Kidney epithelial cell (primary cell): ENCODE results near the gene ELAVL1. TPM values are rescaled to one million over a fixed set of nuclear protein-coding genes. Genes with fewer than 3 reads are reported as not detected.
"Not testable (repeated sequence)": the region's sequence is repeated elsewhere in the genome, so short reads cannot be mapped to it uniquely, and the experiment has no call there.

Experiments used
- DNase-seq: peaks from one replicate; pipeline ENCODE4 v3.0.0-alpha.2; 2010; ENCODE audit warnings: low read depth
- H3K27me3 ChIP-seq: 2 replicates; pipeline ENCODE4 v1.6.0; 2011; ENCODE audit warnings: low read length; ENCODE audit not compliant: control insufficient read depth, insufficient read depth
- H3K36me3 ChIP-seq: 2 replicates; pipeline ENCODE4 v1.5.1; 2011; ENCODE audit warnings: low read length; ENCODE audit not compliant: control insufficient read depth, insufficient read depth
- H3K4me3 ChIP-seq: 2 replicates; pipeline ENCODE4 v1.5.1; 2011; ENCODE audit warnings: low read depth, mild to moderate bottlenecking, control low read depth, low read length
- CTCF ChIP-seq: IDR thresholded peaks from 2 replicates; pipeline ENCODE4 v1.5.1; 2011; ENCODE audit warnings: mild to moderate bottlenecking, moderate library complexity, low read length, control low read depth, inconsistent platforms; ENCODE audit not compliant: insufficient read depth, poor library complexity, severe bottlenecking
- total RNA-seq: library from RNA; depleted of rRNA; stranded (reverse); fragments of >200 nt; gene quantifications from 2 replicates; pipeline ENCODE4 v1.2.3, GENCODE V29; 2015

ELAVL1 gene
- total RNA-seq, 1 donor from 2014 or later, result 65.9 TPM

- Histone ChIP-seq H3K36me3 (no peaks in the 10 kb centered on the region), H3K27me3 (peaks cover 2% of the 10 kb centered on the region), H3K4me3 (no peak overlapping the region)
- no peak for TF ChIP-seq CTCF
- no peak for DNase-seq
Observed at GRCh38 chr19:8036434-8037099, 31.1 kb upstream of the ELAVL1 start.

GRCh38 chr19:8034178-8034525, 28.7 kb upstream of the ELAVL1 start:
- no peak for TF ChIP-seq CTCF

GRCh38 chr19:8033287-8034177, 28.1 kb upstream of the ELAVL1 start:
- H3K27me3 ChIP-seq, H3K36me3 ChIP-seq, DNase-seq, H3K4me3 ChIP-seq: not testable (repeated sequence)

More at GRCh38 chr19:8034178-8034525, 28.7 kb upstream of the ELAVL1 start:
- no peaks in the 10 kb centered on the region for H3K36me3 ChIP-seq
- DNase-seq, result no peak
- peaks cover 2% of the 10 kb centered on the region for H3K27me3 ChIP-seq
- H3K4me3 ChIP-seq, result no peak overlapping the region

- Histone ChIP-seq H3K27me3 (no peaks in the 10 kb centered on the region), H3K4me3 (no peak overlapping the region), H3K36me3 (no peaks in the 10 kb centered on the region)
- TF ChIP-seq CTCF, result no peak
- no peak for DNase-seq
Observed at GRCh38 chr19:8030960-8031359, 25.5 kb upstream of the ELAVL1 start.

- no peak for DNase-seq
- TF ChIP-seq CTCF, result no peak
- H3K27me3 ChIP-seq, result no peaks in the 10 kb centered on the region
- H3K4me3 ChIP-seq, result no peak overlapping the region
- H3K36me3 ChIP-seq, result no peaks in the 10 kb centered on the region
Observed at GRCh38 chr19:8028951-8029491, 23.6 kb upstream of the ELAVL1 start.

GRCh38 chr19:8025316-8025715, 19.9 kb upstream of the ELAVL1 start:
- H3K4me3 ChIP-seq, result no peak overlapping the region
- no peaks in the 10 kb centered on the region for H3K36me3 ChIP-seq
- DNase-seq, result no peak
- TF ChIP-seq CTCF, result no peak
- H3K27me3 ChIP-seq, result no peaks in the 10 kb centered on the region

- H3K4me3 ChIP-seq, H3K27me3 ChIP-seq, H3K36me3 ChIP-seq, DNase-seq: not testable (repeated sequence)
Observed at GRCh38 chr19:8024256-8024655, 18.8 kb upstream of the ELAVL1 start.
